ENCODE data around the gene MUSK. TPM values are rescaled to one million over a fixed set of nuclear protein-coding genes. Genes with fewer than 3 reads are reported as not detected.
"Not testable (repeated sequence)": the region's sequence is repeated elsewhere in the genome, so short reads cannot be mapped to it uniquely, and the experiment has no call there.

The MUSK gene
- total RNA-seq, 1 experiment from 2014 or later = not detected

GRCh38 chr9:110671849-110672248 is 3.3 kb downstream of the MUSK start:
- DNase-seq = no peak
- Histone ChIP-seq H3K4me3 (ENCODE audit: low read length) (no peak overlapping the region), H3K9me3 (ENCODE audit: low read length) (no peaks in the 10 kb centered on the region), H3K36me3 (ENCODE audit: insufficient read depth, low read length) (no peaks in the 10 kb centered on the region), H3K9me2 (replicated peaks; ENCODE audit: insufficient read depth, low read length) (no peaks in the 10 kb centered on the region), H2AFZ (ENCODE audit: low read length) (no peak overlapping the region), H3K27me3 (ENCODE audit: low read length) (no peaks in the 10 kb centered on the region), H3K4me1 (ENCODE audit: low read length) (no peaks in the 10 kb centered on the region), H3K79me2 (ENCODE audit: low read length) (no peaks in the 10 kb centered on the region), H3K27ac (ENCODE audit: low read length) (no peak overlapping the region), H3K4me2 (ENCODE audit: low read depth, low read length, poor library complexity, severe bottlenecking) (no peak overlapping the region), H3K9ac (ENCODE audit: low read length) (no peak overlapping the region), H4K20me1 (ENCODE audit: insufficient read depth, low read depth, low read length) (no peaks in the 10 kb centered on the region)

- Histone ChIP-seq H3K9me2 (replicated peaks; ENCODE audit: insufficient read depth, low read length) (no peaks in the 10 kb centered on the region), H3K27ac (ENCODE audit: low read length) (no peak overlapping the region), H3K4me2 (ENCODE audit: low read depth, low read length, poor library complexity, severe bottlenecking) (no peak overlapping the region), H3K79me2 (ENCODE audit: low read length) (no peaks in the 10 kb centered on the region), H3K27me3 (ENCODE audit: low read length) (no peaks in the 10 kb centered on the region), H3K36me3 (ENCODE audit: insufficient read depth, low read length) (no peaks in the 10 kb centered on the region), H3K9ac (ENCODE audit: low read length) (no peak overlapping the region), H4K20me1 (ENCODE audit: insufficient read depth, low read depth, low read length) (no peaks in the 10 kb centered on the region), H3K4me3 (ENCODE audit: low read length) (no peak overlapping the region), H3K4me1 (ENCODE audit: low read length) (no peaks in the 10 kb centered on the region), H2AFZ (ENCODE audit: low read length) (no peak overlapping the region), H3K9me3 (ENCODE audit: low read length) (no peaks in the 10 kb centered on the region)
- DNase-seq = no peak
These were observed 4.4 kb downstream of the MUSK start for GRCh38 chr9:110672873-110673510.

- Histone ChIP-seq H3K36me3 (ENCODE audit: insufficient read depth, low read length) (no peaks in the 10 kb centered on the region), H3K9me2 (replicated peaks; ENCODE audit: insufficient read depth, low read length) (no peaks in the 10 kb centered on the region; the same call in 1 of the 2 replicates), H3K79me2 (ENCODE audit: low read length) (no peaks in the 10 kb centered on the region), H2AFZ (ENCODE audit: low read length) (no peak overlapping the region), H3K4me1 (ENCODE audit: low read length) (no peaks in the 10 kb centered on the region), H3K4me2 (ENCODE audit: low read depth, low read length, poor library complexity, severe bottlenecking) (no peak overlapping the region), H3K9me3 (ENCODE audit: low read length) (no peaks in the 10 kb centered on the region), H3K27me3 (ENCODE audit: low read length) (no peaks in the 10 kb centered on the region), H3K27ac (ENCODE audit: low read length) (no peak overlapping the region), H3K4me3 (ENCODE audit: low read length) (no peak overlapping the region), H4K20me1 (ENCODE audit: insufficient read depth, low read depth, low read length) (no peaks in the 10 kb centered on the region), H3K9ac (ENCODE audit: low read length) (no peak overlapping the region)
- no peak for DNase-seq
These were observed 18.9 kb downstream of the MUSK start for GRCh38 chr9:110687497-110687896.

- no peak for DNase-seq
- Histone ChIP-seq H3K27ac (ENCODE audit: low read length) (no peak overlapping the region), H3K9me2 (replicated peaks; ENCODE audit: insufficient read depth, low read length) (no peaks in the 10 kb centered on the region), H3K9me3 (ENCODE audit: low read length) (no peaks in the 10 kb centered on the region), H3K4me1 (ENCODE audit: low read length) (no peaks in the 10 kb centered on the region), H3K4me2 (ENCODE audit: low read depth, low read length, poor library complexity, severe bottlenecking) (no peak overlapping the region), H3K79me2 (ENCODE audit: low read length) (no peaks in the 10 kb centered on the region), H3K27me3 (ENCODE audit: low read length) (no peaks in the 10 kb centered on the region), H3K4me3 (ENCODE audit: low read length) (no peak overlapping the region), H4K20me1 (ENCODE audit: insufficient read depth, low read depth, low read length) (no peaks in the 10 kb centered on the region), H3K9ac (ENCODE audit: low read length) (no peak overlapping the region), H2AFZ (ENCODE audit: low read length) (no peak overlapping the region), H3K36me3 (ENCODE audit: insufficient read depth, low read length) (no peaks in the 10 kb centered on the region)
These were observed 19.7 kb downstream of the MUSK start for GRCh38 chr9:110688329-110688728.

GRCh38 chr9:110691002-110691549 is 22.5 kb downstream of the MUSK start:
- Histone ChIP-seq H4K20me1 (ENCODE audit: insufficient read depth, low read depth, low read length) (no peaks in the 10 kb centered on the region), H2AFZ (ENCODE audit: low read length) (no peak overlapping the region), H3K9me3 (ENCODE audit: low read length) (no peaks in the 10 kb centered on the region), H3K27ac (ENCODE audit: low read length) (no peak overlapping the region), H3K36me3 (ENCODE audit: insufficient read depth, low read length) (no peaks in the 10 kb centered on the region), H3K9ac (ENCODE audit: low read length) (no peak overlapping the region), H3K4me1 (ENCODE audit: low read length) (no peaks in the 10 kb centered on the region), H3K9me2 (replicated peaks; ENCODE audit: insufficient read depth, low read length) (no peaks in the 10 kb centered on the region), H3K4me3 (ENCODE audit: low read length) (no peak overlapping the region), H3K79me2 (ENCODE audit: low read length) (no peaks in the 10 kb centered on the region), H3K27me3 (ENCODE audit: low read length) (no peaks in the 10 kb centered on the region), H3K4me2 (ENCODE audit: low read depth, low read length, poor library complexity, severe bottlenecking) (no peak overlapping the region)
- DNase-seq = no peak

- not testable (repeated sequence) for H3K36me3 ChIP-seq (ENCODE audit: insufficient read depth, low read length); H2AFZ ChIP-seq (ENCODE audit: low read length); H3K4me1 ChIP-seq (ENCODE audit: low read length); H3K9me2 ChIP-seq (replicated peaks; ENCODE audit: insufficient read depth, low read length); H4K20me1 ChIP-seq (ENCODE audit: insufficient read depth, low read depth, low read length); DNase-seq; H3K9me3 ChIP-seq (ENCODE audit: low read length); H3K9ac ChIP-seq (ENCODE audit: low read length); H3K27me3 ChIP-seq (ENCODE audit: low read length); H3K4me2 ChIP-seq (ENCODE audit: low read depth, low read length, poor library complexity, severe bottlenecking); H3K79me2 ChIP-seq (ENCODE audit: low read length); H3K27ac ChIP-seq (ENCODE audit: low read length); H3K4me3 ChIP-seq (ENCODE audit: low read length)
These were observed 27.3 kb downstream of the MUSK start for GRCh38 chr9:110695846-110696245.

- Histone ChIP-seq H2AFZ (ENCODE audit: low read length) (no peak overlapping the region), H3K4me1 (ENCODE audit: low read length) (no peaks in the 10 kb centered on the region), H3K4me2 (ENCODE audit: low read depth, low read length, poor library complexity, severe bottlenecking) (no peak overlapping the region), H3K4me3 (ENCODE audit: low read length) (no peak overlapping the region), H3K79me2 (ENCODE audit: low read length) (no peaks in the 10 kb centered on the region), H4K20me1 (ENCODE audit: insufficient read depth, low read depth, low read length) (no peaks in the 10 kb centered on the region), H3K9me2 (replicated peaks; ENCODE audit: insufficient read depth, low read length) (no peaks in the 10 kb centered on the region), H3K27ac (ENCODE audit: low read length) (no peak overlapping the region), H3K9me3 (ENCODE audit: low read length) (no peaks in the 10 kb centered on the region), H3K27me3 (ENCODE audit: low read length) (no peaks in the 10 kb centered on the region), H3K36me3 (ENCODE audit: insufficient read depth, low read length) (no peaks in the 10 kb centered on the region), H3K9ac (ENCODE audit: low read length) (no peak overlapping the region)
- DNase-seq = no peak
These were observed 32.4 kb downstream of the MUSK start for GRCh38 chr9:110700953-110701352.

GRCh38 chr9:110703669-110704068 is 35.1 kb downstream of the MUSK start:
- no peak overlapping the region for H2AFZ ChIP-seq (ENCODE audit: low read length)
- H3K4me3 ChIP-seq (ENCODE audit: low read length) = no peak overlapping the region
- no peak overlapping the region for H3K4me2 ChIP-seq (ENCODE audit: low read depth, low read length, poor library complexity, severe bottlenecking)
- DNase-seq = no peak
- H3K79me2 ChIP-seq (ENCODE audit: low read length) = no peaks in the 10 kb centered on the region
- H3K27me3 ChIP-seq (ENCODE audit: low read length) = no peaks in the 10 kb centered on the region
- H3K9ac ChIP-seq (ENCODE audit: low read length) = no peak overlapping the region
- no peaks in the 10 kb centered on the region for H3K36me3 ChIP-seq (ENCODE audit: insufficient read depth, low read length)
- no peak overlapping the region for H3K27ac ChIP-seq (ENCODE audit: low read length)
- H3K9me2 ChIP-seq (replicated peaks; ENCODE audit: insufficient read depth, low read length) = no peaks in the 10 kb centered on the region
- H3K4me1 ChIP-seq (ENCODE audit: low read length) = no peaks in the 10 kb centered on the region
- H4K20me1 ChIP-seq (ENCODE audit: insufficient read depth, low read depth, low read length) = no peaks in the 10 kb centered on the region
- H3K9me3 ChIP-seq (ENCODE audit: low read length) = no peaks in the 10 kb centered on the region

Measured in Karpas-422 (cell line).